Caco-2 (cell line): ENCODE data around the gene ARHGAP4. TPM values are rescaled to one million over a fixed set of nuclear protein-coding genes. Genes with fewer than 3 reads are reported as not detected.

Experiments
- BruUV-seq: library from RNA; stranded (reverse); fragments of 400-500 nt; replicated peaks from 2 replicates; lab custom pipeline; 2021; lab: Mats Ljungman, UMichigan
- CTCF ChIA-PET: fragments of 300-600 bp; sonication (Branson Sonifier 250); formaldehyde crosslinking; loops from one replicate; lab custom pipeline; 2022; ENCODE audit warnings: antibody characterized with exemption; lab: Charles Lee
- POLR2A ChIA-PET: fragments of 300-600 bp; sonication (Branson Sonifier 250); formaldehyde crosslinking; loops from one replicate; lab custom pipeline; 2022; ENCODE audit warnings: antibody characterized with exemption; lab: Charles Lee
- DNase-seq, 2 experiments: peaks; one replicate each; pipeline versions ENCODE4 v3.0.0 to v3.0.0-alpha.2; 2020 to 2022
- H3K27me3 ChIP-seq: replicated peaks from 2 replicates; pipeline ENCODE4 v1.6.0; 2011; ENCODE audit warnings: low read length; ENCODE audit not compliant: control insufficient read depth, insufficient read depth
- H3K36me3 ChIP-seq: 2 replicates; pipeline ENCODE4 v1.5.1; 2011; ENCODE audit warnings: low read length; ENCODE audit not compliant: control insufficient read depth, insufficient read depth
- H3K4me1 ChIP-seq: fragments of 250-450 bp; sonication (Bioruptor Pico); 2 replicates; pipeline ENCODE4 v1.5.1; 2020; ENCODE audit warnings: mild to moderate bottlenecking
- H3K4me3 ChIP-seq: 2 replicates; pipeline ENCODE4 v1.5.1; 2011; ENCODE audit warnings: low read depth, mild to moderate bottlenecking, control low read depth, low read length
- H3K9me3 ChIP-seq: fragments of 250-450 bp; sonication (Bioruptor Pico); 2 replicates; pipeline ENCODE4 v1.5.1; 2020; ENCODE audit warnings: mild to moderate bottlenecking, moderate library complexity
- H3K27ac Mint-ChIP-seq: one replicate; pipeline ENCODE4 v1.8.0; 2022; ENCODE audit warnings: mixed read lengths; ENCODE audit not compliant: unreplicated experiment
- H3K27me3 Mint-ChIP-seq: one replicate; pipeline ENCODE4 v1.8.0; 2022; ENCODE audit warnings: mixed read lengths; ENCODE audit not compliant: insufficient read depth, unreplicated experiment
- H3K36me3 Mint-ChIP-seq: one replicate; pipeline ENCODE4 v1.8.0; 2022; ENCODE audit warnings: mild to moderate bottlenecking, mixed read lengths; ENCODE audit not compliant: insufficient read depth, unreplicated experiment
- H3K4me1 Mint-ChIP-seq: one replicate; pipeline ENCODE4 v1.8.0; 2022; ENCODE audit warnings: low read depth, mixed read lengths; ENCODE audit not compliant: unreplicated experiment
- H3K4me3 Mint-ChIP-seq: one replicate; pipeline ENCODE4 v1.8.0; 2022; ENCODE audit warnings: mild to moderate bottlenecking, moderate library complexity, mixed read lengths; ENCODE audit not compliant: unreplicated experiment
- H3K9me3 Mint-ChIP-seq: one replicate; pipeline ENCODE4 v1.8.0; 2022; ENCODE audit warnings: mixed read lengths; ENCODE audit not compliant: unreplicated experiment
- intact Hi-C: fragments of 100-400 bp; cut with micrococcal nuclease; formaldehyde crosslinking; loops from one replicate; pipeline ENCODE4 v1.10.0; 2022; ENCODE audit not compliant: unreplicated experiment
- total RNA-seq: library from RNA; stranded (reverse); gene quantifications from 2 replicates; pipeline ENCODE4 v1.2.3, GENCODE V29; 2022
- TF ChIP-seq, protein P1 (sequence below), 2 experiments: fragments of 200-600 bp in 1 of 2; IDR thresholded peaks; 1 replicate in 1 of 2; 2 replicates in 1 of 2; pipeline versions ENCODE4 v1.5.1 to v1.8.0; 2011 to 2022; ENCODE audit warnings: antibody characterized with exemption in 1 of 2, control low read depth in 1 of 2, inconsistent platforms in 1 of 2, low read depth in 1 of 2, low read length in 1 of 2, mild to moderate bottlenecking in 1 of 2, moderate library complexity in 1 of 2; ENCODE audit not compliant: insufficient read depth in 1 of 2, severe bottlenecking in 1 of 2, unreplicated experiment in 1 of 2

The ARHGAP4 gene
- total RNA-seq, 1 experiment from 2014 or later: 15.7 TPM

DNA sequence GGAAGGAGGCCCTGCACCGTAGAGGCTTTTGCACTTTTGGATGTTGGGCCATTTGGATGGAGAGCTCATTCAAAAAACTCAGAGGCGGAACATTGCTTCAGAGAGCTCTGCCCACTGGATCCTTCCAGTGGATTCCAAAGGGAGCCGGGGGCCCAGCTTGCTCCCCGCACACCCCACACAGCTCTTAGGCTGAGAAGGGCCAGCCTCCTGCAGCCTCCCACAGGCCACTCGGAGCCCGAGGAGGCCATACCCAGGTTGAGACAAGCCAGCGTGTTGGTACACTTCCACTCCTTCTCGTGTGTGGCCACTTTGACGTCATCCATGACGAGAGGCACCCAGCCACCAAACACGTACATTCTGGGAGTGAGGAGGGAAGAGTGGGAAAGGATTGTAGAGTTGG lies 35.2 kb upstream of the ARHGAP4 start:
- TF ChIP-seq, protein P1, sequence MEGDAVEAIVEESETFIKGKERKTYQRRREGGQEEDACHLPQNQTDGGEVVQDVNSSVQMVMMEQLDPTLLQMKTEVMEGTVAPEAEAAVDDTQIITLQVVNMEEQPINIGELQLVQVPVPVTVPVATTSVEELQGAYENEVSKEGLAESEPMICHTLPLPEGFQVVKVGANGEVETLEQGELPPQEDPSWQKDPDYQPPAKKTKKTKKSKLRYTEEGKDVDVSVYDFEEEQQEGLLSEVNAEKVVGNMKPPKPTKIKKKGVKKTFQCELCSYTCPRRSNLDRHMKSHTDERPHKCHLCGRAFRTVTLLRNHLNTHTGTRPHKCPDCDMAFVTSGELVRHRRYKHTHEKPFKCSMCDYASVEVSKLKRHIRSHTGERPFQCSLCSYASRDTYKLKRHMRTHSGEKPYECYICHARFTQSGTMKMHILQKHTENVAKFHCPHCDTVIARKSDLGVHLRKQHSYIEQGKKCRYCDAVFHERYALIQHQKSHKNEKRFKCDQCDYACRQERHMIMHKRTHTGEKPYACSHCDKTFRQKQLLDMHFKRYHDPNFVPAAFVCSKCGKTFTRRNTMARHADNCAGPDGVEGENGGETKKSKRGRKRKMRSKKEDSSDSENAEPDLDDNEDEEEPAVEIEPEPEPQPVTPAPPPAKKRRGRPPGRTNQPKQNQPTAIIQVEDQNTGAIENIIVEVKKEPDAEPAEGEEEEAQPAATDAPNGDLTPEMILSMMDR (IDR thresholded peaks at IDR 0.05; ENCODE audit: insufficient read depth in 1 of 2, low read depth in 1 of 2, low read length in 1 of 2, severe bottlenecking in 1 of 2, unreplicated experiment in 1 of 2): no peak
- Mint-ChIP-seq H3K36me3 (peaks cover 45% of the 10 kb centered on the region), H3K9me3 (no peaks in the 10 kb centered on the region), H3K27ac (no peak overlapping the region), H3K27me3 (no peaks in the 10 kb centered on the region), H3K4me3 (no peak overlapping the region), H3K4me1 (no peaks in the 10 kb centered on the region)
- Histone ChIP-seq H3K9me3 (no peaks in the 10 kb centered on the region), H3K4me3 (no peak overlapping the region), H3K27me3 (no peaks in the 10 kb centered on the region), H3K4me1 (no peaks in the 10 kb centered on the region), H3K36me3 (peaks cover 3% of the 10 kb centered on the region; the same call in 1 of the 2 replicates)
- intact Hi-C loops: no loop called here
- POLR2A ChIA-PET: no interaction called here
- DNase-seq: no peak
- CTCF ChIA-PET: no interaction called here
- BruUV-seq: no TSS peak

- Mint-ChIP-seq H3K27ac (no peak overlapping the region), H3K4me1 (no peaks in the 10 kb centered on the region), H3K27me3 (no peaks in the 10 kb centered on the region), H3K9me3 (no peaks in the 10 kb centered on the region), H3K36me3 (peaks cover 49% of the 10 kb centered on the region), H3K4me3 (no peak overlapping the region)
- DNase-seq: no peak
- ChIA-PET POLR2A (no interaction called here), CTCF (no interaction called here)
- intact Hi-C loops: no loop called here
- Histone ChIP-seq H3K36me3 (peaks cover 3% of the 10 kb centered on the region; the same call in 1 of the 2 replicates), H3K4me1 (no peaks in the 10 kb centered on the region), H3K27me3 (no peaks in the 10 kb centered on the region), H3K4me3 (no peak overlapping the region), H3K9me3 (no peaks in the 10 kb centered on the region)
- TF ChIP-seq, protein P1 (IDR thresholded peaks at IDR 0.05; ENCODE audit: insufficient read depth in 1 of 2, low read depth in 1 of 2, low read length in 1 of 2, severe bottlenecking in 1 of 2, unreplicated experiment in 1 of 2): no peak
- no TSS peak for BruUV-seq
Observed at GRCh38 chrX:153960786-153961185, 34.7 kb upstream of the ARHGAP4 start.

- CTCF ChIA-PET: no interaction called here
- H3K36me3 ChIP-seq: peaks cover 3% of the 10 kb centered on the region; the same call in 1 of the 2 replicates
- no peak overlapping the region for H3K27ac Mint-ChIP-seq
Observed at GRCh38 chrX:153960077-153960476, 34.0 kb upstream of the ARHGAP4 start.

More at GRCh38 chrX:153960077-153960476, 34.0 kb upstream of the ARHGAP4 start:
- POLR2A ChIA-PET: no interaction called here
- no peak for DNase-seq
- Mint-ChIP-seq H3K36me3 (peaks cover 52% of the 10 kb centered on the region), H3K9me3 (no peaks in the 10 kb centered on the region), H3K4me1 (no peaks in the 10 kb centered on the region), H3K27me3 (no peaks in the 10 kb centered on the region), H3K4me3 (no peak overlapping the region)
- Histone ChIP-seq H3K4me3 (no peak overlapping the region), H3K9me3 (no peaks in the 10 kb centered on the region), H3K27me3 (no peaks in the 10 kb centered on the region), H3K4me1 (no peaks in the 10 kb centered on the region)
- TF ChIP-seq, protein P1 (IDR thresholded peaks at IDR 0.05; ENCODE audit: insufficient read depth in 1 of 2, low read depth in 1 of 2, low read length in 1 of 2, severe bottlenecking in 1 of 2, unreplicated experiment in 1 of 2): no peak
- intact Hi-C loops: no loop called here
- no TSS peak for BruUV-seq
